ENCODE measurements around the gene USPL1.
"Not testable (repeated sequence)": the region's sequence is repeated elsewhere in the genome, so short reads cannot be mapped to it uniquely, and the experiment has no call there.

USPL1 gene

DNA sequence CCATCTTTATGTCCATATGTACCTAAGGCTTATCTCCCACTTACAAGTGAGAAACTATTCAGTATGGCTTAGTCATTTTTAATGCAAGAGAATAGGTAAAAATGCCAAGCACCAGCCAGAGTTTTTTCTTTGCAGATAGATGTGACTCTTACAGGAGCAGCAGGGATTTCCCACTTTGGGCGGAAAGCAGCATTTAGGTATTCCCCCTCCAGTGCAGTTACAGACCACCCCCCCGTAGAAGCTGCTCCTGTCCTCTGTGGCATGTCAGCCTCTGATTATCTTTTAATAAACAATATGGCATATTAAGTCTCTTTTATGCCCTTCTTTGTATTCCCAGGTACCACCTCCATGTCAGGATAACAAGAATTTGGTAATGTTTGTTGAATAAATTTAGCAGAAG lies 24.7 kb upstream of the USPL1 start:
- no peak for TF ChIP-seq CTCF (IDR thresholded peaks at IDR 0.05; ENCODE audit: low read depth, low read length, missing control alignments)
- no peak for DNase-seq (ENCODE audit: extremely low read depth, low read depth)

GRCh38 chr13:30600496-30600895 lies 17.2 kb upstream of the USPL1 start:
- H3K4me3 ChIP-seq (replicated peaks; ENCODE audit: low read depth, low read length): no peak overlapping the region
- TF ChIP-seq CTCF (IDR thresholded peaks at IDR 0.05; ENCODE audit: low read depth, low read length, missing control alignments): no peak
- no peak for DNase-seq (ENCODE audit: extremely low read depth, low read depth)

More for the DNA sequence above, 24.7 kb upstream of the USPL1 start:
- H3K4me3 ChIP-seq (replicated peaks; ENCODE audit: low read depth, low read length): no peak overlapping the region

GRCh38 chr13:30601836-30602235 lies 15.9 kb upstream of the USPL1 start:
- no peak for TF ChIP-seq CTCF (IDR thresholded peaks at IDR 0.05; ENCODE audit: low read depth, low read length, missing control alignments)
- no peak for DNase-seq (ENCODE audit: extremely low read depth, low read depth)
- no peak overlapping the region for H3K4me3 ChIP-seq (replicated peaks; ENCODE audit: low read depth, low read length)

- DNase-seq (ENCODE audit: extremely low read depth, low read depth): no peak
- H3K4me3 ChIP-seq (replicated peaks; ENCODE audit: low read depth, low read length): no peak overlapping the region
- TF ChIP-seq CTCF (IDR thresholded peaks at IDR 0.05; ENCODE audit: low read depth, low read length, missing control alignments): no peak
Measured at GRCh38 chr13:30605052-30605451, 12.7 kb upstream of the USPL1 start.

DNA sequence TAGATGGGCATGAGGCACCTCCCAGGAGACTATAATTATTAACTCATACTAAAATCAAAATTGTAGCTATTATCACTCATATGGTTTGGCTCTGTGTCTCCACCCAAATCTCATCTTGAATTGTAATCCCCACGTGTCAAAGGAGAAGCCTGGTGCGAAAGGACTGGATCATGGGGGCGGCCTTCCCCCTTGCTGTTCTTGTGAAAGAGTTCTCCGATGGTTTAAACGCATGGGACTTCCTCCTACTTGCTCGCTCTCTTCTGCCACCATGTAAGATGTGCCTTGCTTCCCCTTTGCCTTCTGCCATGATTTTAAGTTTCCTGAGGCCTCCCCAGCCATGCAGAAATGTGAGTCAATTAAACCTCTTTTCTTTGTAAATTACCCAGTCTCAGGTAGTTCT lies 10.5 kb upstream of the USPL1 start:
- not testable (repeated sequence) for H3K4me3 ChIP-seq (replicated peaks; ENCODE audit: low read depth, low read length); DNase-seq (ENCODE audit: extremely low read depth, low read depth)

GRCh38 chr13:30607908-30608307 lies 9.8 kb upstream of the USPL1 start:
- TF ChIP-seq CTCF (IDR thresholded peaks at IDR 0.05; ENCODE audit: low read depth, low read length, missing control alignments): no peak
- DNase-seq (ENCODE audit: extremely low read depth, low read depth): no peak
- H3K4me3 ChIP-seq (replicated peaks; ENCODE audit: low read depth, low read length): no peak overlapping the region

DNA sequence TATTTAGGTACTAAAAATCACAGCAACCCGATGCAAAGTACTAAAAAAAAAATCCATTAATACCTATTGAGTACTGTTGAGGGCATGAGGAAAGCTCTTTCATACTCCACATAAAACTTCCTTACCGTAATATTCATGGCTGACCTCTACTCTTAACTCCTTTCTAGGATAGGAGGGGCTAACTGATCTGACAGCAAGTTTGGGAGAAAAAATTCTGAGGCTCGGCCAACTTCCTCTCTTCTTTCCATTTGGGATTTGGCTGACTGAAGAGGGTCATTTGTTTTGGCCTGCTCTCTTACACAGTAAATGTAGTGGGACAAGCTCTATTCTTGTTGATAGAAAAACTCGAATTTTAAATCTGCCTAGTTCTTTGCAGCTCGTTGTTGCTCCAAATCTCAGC lies 9.4 kb upstream of the USPL1 start:
- H3K4me3 ChIP-seq (replicated peaks; ENCODE audit: low read depth, low read length): no peak overlapping the region
- no peak for DNase-seq (ENCODE audit: extremely low read depth, low read depth)
- TF ChIP-seq CTCF (IDR thresholded peaks at IDR 0.05; ENCODE audit: low read depth, low read length, missing control alignments): no peak

Measured in HFF-Myc (cell line).